ENCODE measurements around the gene GALR2.

GALR2 gene

GRCh38 chr17:76063875-76064546, 10.6 kb upstream of the GALR2 start:
- TF ChIP-seq, protein P1, sequence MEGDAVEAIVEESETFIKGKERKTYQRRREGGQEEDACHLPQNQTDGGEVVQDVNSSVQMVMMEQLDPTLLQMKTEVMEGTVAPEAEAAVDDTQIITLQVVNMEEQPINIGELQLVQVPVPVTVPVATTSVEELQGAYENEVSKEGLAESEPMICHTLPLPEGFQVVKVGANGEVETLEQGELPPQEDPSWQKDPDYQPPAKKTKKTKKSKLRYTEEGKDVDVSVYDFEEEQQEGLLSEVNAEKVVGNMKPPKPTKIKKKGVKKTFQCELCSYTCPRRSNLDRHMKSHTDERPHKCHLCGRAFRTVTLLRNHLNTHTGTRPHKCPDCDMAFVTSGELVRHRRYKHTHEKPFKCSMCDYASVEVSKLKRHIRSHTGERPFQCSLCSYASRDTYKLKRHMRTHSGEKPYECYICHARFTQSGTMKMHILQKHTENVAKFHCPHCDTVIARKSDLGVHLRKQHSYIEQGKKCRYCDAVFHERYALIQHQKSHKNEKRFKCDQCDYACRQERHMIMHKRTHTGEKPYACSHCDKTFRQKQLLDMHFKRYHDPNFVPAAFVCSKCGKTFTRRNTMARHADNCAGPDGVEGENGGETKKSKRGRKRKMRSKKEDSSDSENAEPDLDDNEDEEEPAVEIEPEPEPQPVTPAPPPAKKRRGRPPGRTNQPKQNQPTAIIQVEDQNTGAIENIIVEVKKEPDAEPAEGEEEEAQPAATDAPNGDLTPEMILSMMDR (IDR thresholded peaks at IDR 0.05; ENCODE audit: control insufficient read depth, insufficient read depth, low read depth, low read length, missing control alignments) = no peak
- H3K4me3 ChIP-seq (ENCODE audit: control insufficient read depth, low read depth, low read length) = no peak overlapping the region
- DNase-seq (ENCODE audit: low read depth) = no peak

- TF ChIP-seq, protein P1 (IDR thresholded peaks at IDR 0.05; ENCODE audit: control insufficient read depth, insufficient read depth, low read depth, low read length, missing control alignments) = no peak
- DNase-seq (ENCODE audit: low read depth) = no peak
- H3K4me3 ChIP-seq (ENCODE audit: control insufficient read depth, low read depth, low read length) = no peak overlapping the region
Measured at GRCh38 chr17:76065775-76066174, 8.8 kb upstream of the GALR2 start.

DNA sequence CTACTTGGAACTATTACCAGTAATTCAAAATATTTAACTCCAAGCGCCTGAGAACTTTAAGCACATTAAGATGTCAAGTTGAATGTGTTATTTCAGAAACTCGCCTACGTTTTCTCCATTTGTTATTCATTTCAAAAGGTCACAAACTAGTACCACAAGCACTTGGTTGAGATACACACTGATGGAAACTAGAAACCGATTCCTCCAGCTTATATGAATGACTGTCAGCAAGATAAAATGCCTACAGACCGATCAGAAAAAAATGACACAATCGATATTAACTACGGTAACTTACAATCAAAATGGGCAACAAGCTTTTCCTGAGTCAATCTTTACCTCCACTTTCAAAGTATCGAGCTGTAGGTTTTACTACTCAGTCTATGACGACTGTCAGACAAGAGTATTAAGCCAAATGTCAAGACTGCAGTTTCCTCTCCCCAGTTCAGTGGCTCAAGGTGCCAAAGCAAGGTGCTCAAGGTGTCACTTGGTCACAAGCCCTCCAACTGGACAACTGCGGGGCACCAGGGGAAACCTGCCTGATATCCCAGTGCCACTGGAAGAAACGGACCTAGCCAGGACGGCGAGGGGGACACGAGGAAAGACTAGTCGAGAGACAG, 2.9 kb upstream of the GALR2 start:
- DNase-seq (ENCODE audit: low read depth) = no peak
- H3K4me3 ChIP-seq (ENCODE audit: control insufficient read depth, low read depth, low read length) = peak overlapping the region; percentile 97
- TF ChIP-seq, protein P1 (IDR thresholded peaks at IDR 0.05; ENCODE audit: control insufficient read depth, insufficient read depth, low read depth, low read length, missing control alignments) = no peak

GRCh38 chr17:76072148-76072858, 2.3 kb upstream of the GALR2 start, which contains the start of gene SRP68:
Gene SRP68, minus strand, starts transcription at chr17:76072517. Its CDS starts 26 bp downstream, at chr17:76072491.
- TF ChIP-seq, protein P1 (IDR thresholded peaks at IDR 0.05; ENCODE audit: control insufficient read depth, insufficient read depth, low read depth, low read length, missing control alignments) = no peak
- peak; percentile 58 for DNase-seq (ENCODE audit: low read depth)
- H3K4me3 ChIP-seq (ENCODE audit: control insufficient read depth, low read depth, low read length) = peak within 1 kb of the TSS; percentile 97

DNA sequence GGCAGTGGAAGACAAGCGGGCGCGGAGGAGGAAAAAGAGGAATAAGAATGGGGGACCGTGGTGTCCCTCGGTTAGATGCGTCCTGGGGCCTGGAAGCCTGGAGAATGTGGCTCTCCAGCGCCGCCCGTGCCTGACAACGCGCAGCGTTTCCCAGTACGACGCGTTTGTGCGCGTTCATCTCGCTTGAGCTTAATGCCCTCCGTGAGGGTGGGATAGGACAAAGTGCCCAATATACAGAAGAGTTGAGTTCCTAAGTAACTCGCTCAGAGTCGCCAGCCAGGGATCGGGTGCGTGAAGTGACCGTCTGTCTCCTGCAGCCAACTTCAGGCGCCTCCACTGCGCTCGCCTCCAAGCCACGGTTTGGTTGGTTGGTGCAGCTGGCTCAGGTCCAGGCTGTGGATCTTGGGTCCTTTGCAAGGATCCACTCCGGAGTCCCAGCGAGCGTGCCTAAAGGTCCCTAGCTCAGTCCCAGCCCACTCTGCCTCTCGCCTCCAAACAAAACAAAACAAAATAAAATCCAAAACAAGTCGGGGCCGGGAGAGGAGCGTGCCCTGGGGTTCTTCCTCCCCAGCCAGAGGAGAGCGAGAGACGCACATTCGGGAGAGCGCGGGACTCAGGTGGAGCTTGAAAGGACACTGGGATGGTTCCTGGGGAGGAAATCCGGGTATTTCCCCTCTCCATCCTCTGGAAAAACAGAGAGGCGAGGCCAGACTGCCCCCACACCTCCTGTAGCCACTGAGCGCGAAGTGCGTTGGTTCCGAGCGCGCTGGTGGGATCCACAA, 974 bp downstream of the GALR2 start:
- no peak overlapping the region for H3K4me3 ChIP-seq (ENCODE audit: control insufficient read depth, low read depth, low read length)
- TF ChIP-seq, protein P1 (IDR thresholded peaks at IDR 0.05; ENCODE audit: control insufficient read depth, insufficient read depth, low read depth, low read length, missing control alignments) = no peak
- no peak for DNase-seq (ENCODE audit: low read depth)

- TF ChIP-seq, protein P1 (IDR thresholded peaks at IDR 0.05; ENCODE audit: control insufficient read depth, insufficient read depth, low read depth, low read length, missing control alignments) = no peak
- no peak for DNase-seq (ENCODE audit: low read depth)
- H3K4me3 ChIP-seq (ENCODE audit: control insufficient read depth, low read depth, low read length) = no peak overlapping the region
Measured at GRCh38 chr17:76076146-76076764, 1.7 kb downstream of the GALR2 start.

All from AG09309 (cell line).